SK-N-SH (cell line): Measurements from ENCODE around the gene SEC14L6.

Source experiments
- CTCF ChIP-seq: fragments of 200-600 bp; sonication (generic); IDR thresholded peaks from 2 replicates; pipeline ENCODE4 v1.6.1; 2017; ENCODE audit warnings: antibody characterized with exemption, mild to moderate bottlenecking, moderate library complexity
- EP300 ChIP-seq, 2 experiments: IDR thresholded peaks; 2 replicates each; pipeline versions ENCODE4 v1.4.0 to v1.6.1; 2012; ENCODE audit warnings: borderline replicate concordance in 1 of 2, low read depth in 1 of 2, low read length in 1 of 2
- JUND ChIP-seq: IDR thresholded peaks from 2 replicates; pipeline ENCODE4 v1.4.0; 2012
- MXI1 ChIP-seq: IDR thresholded peaks from 2 replicates; pipeline ENCODE4 v1.6.1; 2012; ENCODE audit warnings: mild to moderate bottlenecking, low read depth, low read length, improper control_type of control experiment
- PBX3 ChIP-seq: IDR thresholded peaks from 2 replicates; pipeline ENCODE4; 2012
- POLR2AphosphoS5 ChIP-seq: IDR thresholded peaks from 2 replicates; pipeline ENCODE4 v1.6.1; 2012; ENCODE audit warnings: low read depth, low read length
- RCOR1 ChIP-seq: fragments of 150-350 bp; IDR thresholded peaks from 2 replicates; pipeline ENCODE4 v1.6.1; 2017; ENCODE audit warnings: antibody characterized with exemption, low read length
- RFX5 ChIP-seq: IDR thresholded peaks from 2 replicates; pipeline ENCODE4 v1.6.1; 2012; ENCODE audit warnings: mild to moderate bottlenecking, improper control_type of control experiment, low read length
- SIN3A ChIP-seq: IDR thresholded peaks from 2 replicates; pipeline ENCODE4 v1.6.1; 2012; ENCODE audit warnings: low read depth, mild to moderate bottlenecking, low read length, moderate library complexity, borderline replicate concordance
- TAF1 ChIP-seq: IDR thresholded peaks from 2 replicates; pipeline ENCODE4 v1.6.1; 2012; ENCODE audit warnings: low read depth, mild to moderate bottlenecking, low read length, moderate library complexity, borderline replicate concordance
- USF2 ChIP-seq: fragments of 150-350 bp; IDR thresholded peaks from 2 replicates; pipeline ENCODE4 v1.6.1; 2017; ENCODE audit warnings: antibody characterized with exemption, low read length, low read depth, borderline replicate concordance
- ZBTB33 ChIP-seq: IDR thresholded peaks from 2 replicates; pipeline ENCODE4 v1.4.0; 2012; ENCODE audit warnings: low read depth, borderline replicate concordance

GRCh38 chr22:30573594-30574094 is 27.1 kb upstream of the SEC14L6 start:
- TF ChIP-seq ZBTB33 (no peak), CTCF (no peak), USF2 (no peak), TAF1 (no peak), EP300 (IDR thresholded peaks at IDR 0.05; ENCODE audit: borderline replicate concordance in 1 of 2, low read depth in 1 of 2, low read length in 1 of 2) (no peak), POLR2AphosphoS5 (no peak), RCOR1 (no peak), RFX5 (no peak), JUND (no peak), PBX3 (no peak), MXI1 (no peak), SIN3A (no peak)
